H1 (cell line): ENCODE measurements around the gene GPR39. TPM values are rescaled to one million over a fixed set of nuclear protein-coding genes. Genes with fewer than 3 reads are reported as not detected.

Source experiments
- CTCF ChIA-PET: fragments of 300-600 bp; sonication (Branson Sonifier 250); formaldehyde crosslinking; loops from one replicate; lab custom pipeline; 2021; ENCODE audit not compliant: partially characterized antibody; lab: Charles Lee
- POLR2A ChIA-PET: fragments of 300-600 bp; sonication (Branson Sonifier 250); formaldehyde crosslinking; loops from one replicate; lab custom pipeline; 2021; ENCODE audit warnings: inconsistent platforms; ENCODE audit not compliant: partially characterized antibody; lab: Charles Lee
- DNase-seq, 2 experiments: peaks; one replicate each; pipeline versions ENCODE4 v3.0.0 to v3.0.0-alpha.2; 2010 to 2022; ENCODE audit warnings: low spot score in 2 of 2, low read depth in 1 of 2, mixed read lengths in 1 of 2
- FAIRE-seq: peaks from 2 replicates; lab custom pipeline; 2011; peaks lifted over from hg19 to GRCh38; lab: Jason Lieb, UNC
- H2AFZ ChIP-seq: 2 replicates; pipeline ENCODE4 v1.8.1; 2012; ENCODE audit warnings: low read length, inconsistent platforms
- H2AK5ac ChIP-seq: 2 replicates; pipeline ENCODE4 v1.6.1; 2013; ENCODE audit warnings: low read depth, low read length
- H2BK120ac ChIP-seq: replicated peaks from 2 replicates; pipeline ENCODE3; 2013; ENCODE audit warnings: low read depth, low read length, inconsistent platforms
- H2BK12ac ChIP-seq: 2 replicates; pipeline ENCODE4 v1.6.1; 2013; ENCODE audit warnings: low read depth, low read length
- H2BK15ac ChIP-seq: 2 replicates; pipeline ENCODE4 v1.6.1; 2013; ENCODE audit warnings: low read length
- H2BK20ac ChIP-seq: 2 replicates; pipeline ENCODE4 v1.6.1; 2013; ENCODE audit warnings: low read length
- H2BK5ac ChIP-seq: 2 replicates; pipeline ENCODE4 v1.6.1; 2013; ENCODE audit warnings: low read depth, low read length
- H3K14ac ChIP-seq: 2 replicates; pipeline ENCODE4 v1.6.1; 2013; ENCODE audit warnings: inconsistent platforms; ENCODE audit not compliant: insufficient read length
- H3K18ac ChIP-seq: 2 replicates; pipeline ENCODE4 v1.6.1; 2013; ENCODE audit warnings: low read length; ENCODE audit errors: extremely low read depth
- H3K23ac ChIP-seq: 2 replicates; pipeline ENCODE4 v1.6.1; 2013; ENCODE audit warnings: inconsistent platforms; ENCODE audit not compliant: insufficient read length
- H3K23me2 ChIP-seq: 2 replicates; pipeline ENCODE4 v1.6.1; 2013; ENCODE audit warnings: low read depth, low read length
- H3K27ac ChIP-seq: 2 replicates; pipeline ENCODE4 v1.6.1; 2011; ENCODE audit warnings: low read depth, low read length, inconsistent platforms
- H3K27me3 ChIP-seq, 4 experiments: replicated peaks in 1 of 4; 1 replicate in 1 of 4; 2 replicates in 3 of 4; pipeline versions ENCODE4 v1.6.1 to v1.8.1; 2011 to 2013; ENCODE audit warnings: low read length in 3 of 4, mild to moderate bottlenecking in 3 of 4, inconsistent platforms in 2 of 4, mixed read lengths in 2 of 4, moderate library complexity in 1 of 4; ENCODE audit not compliant: control insufficient read depth in 3 of 4, insufficient read depth in 3 of 4; ENCODE audit errors: extremely low read depth in 1 of 4
- H3K36me3 ChIP-seq, 4 experiments: 2 replicates each; pipeline versions ENCODE4 v1.6.1 to v1.8.1; 2011 to 2013; ENCODE audit warnings: mild to moderate bottlenecking in 4 of 4, low read length in 3 of 4, moderate library complexity in 2 of 4, control low read depth in 1 of 4, inconsistent platforms in 1 of 4; ENCODE audit not compliant: insufficient read depth in 4 of 4, control insufficient read depth in 2 of 4
- H3K4ac ChIP-seq: replicated peaks from 2 replicates; pipeline ENCODE3; 2013; ENCODE audit warnings: low read length, low read depth, mixed read lengths, inconsistent platforms; ENCODE audit not compliant: insufficient read length
- H3K4me1 ChIP-seq, 4 experiments: replicated peaks in 1 of 4; 1 replicate in 1 of 4; 2 replicates in 3 of 4; pipeline versions ENCODE4 v1.6.1 to v1.8.1; 2011 to 2013; ENCODE audit warnings: low read length in 3 of 4, inconsistent platforms in 2 of 4, mixed read lengths in 1 of 4; ENCODE audit not compliant: insufficient read depth in 4 of 4, control insufficient read depth in 3 of 4
- H3K4me2 ChIP-seq, 2 experiments: 2 replicates each; pipeline versions ENCODE4 v1.6.1 to v1.8.1; 2011 to 2013; ENCODE audit warnings: low read depth in 2 of 2, low read length in 2 of 2, control low read depth in 1 of 2, inconsistent platforms in 1 of 2, mild to moderate bottlenecking in 1 of 2; ENCODE audit not compliant: insufficient read depth in 1 of 2
- H3K4me3 ChIP-seq, 4 experiments: fragments of 200-600, 300-600 bp in 1 of 4; sonication (generic), shearing (Covaris generic), sonication (Bioruptor Twin) in 1 of 4; 2 replicates each; pipeline versions ENCODE4 v1.5.1 to v1.8.1; 2011 to 2016; ENCODE audit warnings: low read length in 4 of 4, low read depth in 3 of 4, control low read depth in 2 of 4, inconsistent platforms in 2 of 4, mild to moderate bottlenecking in 2 of 4, mixed read lengths in 1 of 4, moderate library complexity in 1 of 4; ENCODE audit not compliant: insufficient read depth in 2 of 4; ENCODE audit errors: extremely low read depth in 1 of 4
- H3K56ac ChIP-seq: replicated peaks from 2 replicates; pipeline ENCODE3; 2013; ENCODE audit warnings: low read depth, mild to moderate bottlenecking, mixed read lengths, low read length, inconsistent platforms; ENCODE audit not compliant: insufficient read length
- H3K79me1 ChIP-seq: 2 replicates; pipeline ENCODE4 v1.6.1; 2013; ENCODE audit warnings: low read depth, low read length, control low read depth
- H3K79me2 ChIP-seq, 2 experiments: 2 replicates each; pipeline versions ENCODE4 v1.6.1 to v1.8.1; 2012 to 2013; ENCODE audit warnings: low read length in 2 of 2, mild to moderate bottlenecking in 2 of 2, inconsistent platforms in 1 of 2; ENCODE audit not compliant: insufficient read depth in 2 of 2, control insufficient read depth in 1 of 2
- H3K9ac ChIP-seq, 4 experiments: replicated peaks in 1 of 4; 1 replicate in 1 of 4; 2 replicates in 3 of 4; pipeline versions ENCODE4 v1.6.1 to v1.8.1; 2011 to 2013; ENCODE audit warnings: low read depth in 3 of 4, low read length in 3 of 4, control low read depth in 2 of 4, mild to moderate bottlenecking in 2 of 4, moderate library complexity in 2 of 4, inconsistent platforms in 1 of 4; ENCODE audit errors: extremely low read depth in 1 of 4
- H3K9me3 ChIP-seq, 2 experiments: 2 replicates each; pipeline versions ENCODE4 v1.6.1 to v1.8.1; 2012 to 2013; ENCODE audit warnings: mild to moderate bottlenecking in 2 of 2, moderate library complexity in 2 of 2, control low read depth in 1 of 2, inconsistent platforms in 1 of 2, low read depth in 1 of 2, low read length in 1 of 2, mixed read lengths in 1 of 2; ENCODE audit not compliant: insufficient read depth in 2 of 2
- H4K20me1 ChIP-seq, 2 experiments: replicated peaks in 1 of 2; 2 replicates each; pipeline versions ENCODE3 to v1.8.1; 2011 to 2013; ENCODE audit warnings: inconsistent platforms in 2 of 2, low read length in 2 of 2, mild to moderate bottlenecking in 1 of 2; ENCODE audit not compliant: insufficient read depth in 2 of 2, control insufficient read depth in 1 of 2
- H4K5ac ChIP-seq: 2 replicates; pipeline ENCODE4 v1.6.1; 2013; ENCODE audit warnings: low read length, low read depth, mixed read lengths, inconsistent platforms; ENCODE audit not compliant: insufficient read length
- H4K8ac ChIP-seq: 2 replicates; pipeline ENCODE4 v1.8.0; 2013; ENCODE audit warnings: mild to moderate bottlenecking, moderate library complexity, low read length, inconsistent platforms; ENCODE audit not compliant: insufficient read depth; ENCODE audit errors: extremely low read depth
- H4K91ac ChIP-seq: replicated peaks from 2 replicates; pipeline ENCODE3; 2013; ENCODE audit warnings: low read length, mixed read lengths, inconsistent platforms; ENCODE audit not compliant: insufficient read length
- KDM5A ChIP-seq: fragments of 200-600 bp; IDR thresholded peaks from 2 replicates; pipeline ENCODE4 v1.7.1; 2012; ENCODE audit warnings: mild to moderate bottlenecking, low read length, inconsistent platforms, mixed read lengths
- TAF7 ChIP-seq: optimal IDR thresholded peaks from 2 replicates; pipeline ENCODE3; 2011; ENCODE audit warnings: low read depth, mild to moderate bottlenecking, inconsistent platforms, low read length, moderate library complexity, borderline replicate concordance
- WGBS, 2 experiments: shearing (Covaris generic) in 1 of 2; methylation state at CpG; one replicate each; pipeline versions ENCODE4 v1.1.6 to v1.1.7; 2013 to 2015; ENCODE audit warnings: low lambda C conversion rate in 2 of 2, mixed read lengths in 2 of 2, inconsistent platforms in 1 of 2, low coverage in 1 of 2, missing lambda C conversion rate in 1 of 2; ENCODE audit not compliant: insufficient replicate concordance in 2 of 2, insufficient coverage in 1 of 2, insufficient read length in 1 of 2; ENCODE audit errors: extremely low coverage in 1 of 2, missing lambda C conversion rate in 1 of 2; 5-methylcytosine and 5-hydroxymethylcytosine counted together
- polyA plus RNA-seq, 7 experiments: library from polyadenylated mRNA; depleted of rRNA in 3 of 7; stranded (reverse) in 5 of 7; unstranded in 2 of 7; fragments of >200 nt in 5 of 7; fragments of 200-250 nt in 2 of 7; gene quantifications; 1 replicate in 5 of 7; 2 replicates in 1 of 7; 4 replicates in 1 of 7; pipeline versions ENCODE4 v1.2.1 to v1.2.3, GENCODE V29; 2011 to 2013; ENCODE audit warnings: missing spikeins in 2 of 7, mixed read lengths in 2 of 7
- total RNA-seq: library from RNA; stranded (reverse); fragmentation: NEBNext Ultra II Directional; extraction: Animal tissue kit (Norgen Biotek cat#: 25700); gene quantifications from 2 replicates; pipeline ENCODE4 v1.2.1, GENCODE V29; 2021

The GPR39 gene
- total and polyA plus RNA-seq, 2 of the 8 experiments (the other 6 are each of a cell fraction or from before 2014, with no cell fraction given), result 0.63 to 2.7 TPM

GRCh38 chr2:132652474-132652873 is 235.9 kb downstream of the GPR39 start:
- ChIA-PET CTCF (interaction anchor here (0.7 to 3.8 kb wide), 9 partner anchors 8 to 519 kb away, joined by 3 to 11 read pairs (median 3); partner anchors contain the start of gene LYPD1), POLR2A (no interaction called here)
- TF ChIP-seq TAF7 (no peak), KDM5A (no peak)
- no peak overlapping the region for H2AK5ac ChIP-seq
- H3K4me2 ChIP-seq, result no peak overlapping the region
- H3K9ac ChIP-seq, result no peak overlapping the region
- H3K4ac ChIP-seq, result no peak overlapping the region
- H3K23me2 ChIP-seq, result no peaks in the 10 kb centered on the region
- no peak overlapping the region for H2BK20ac ChIP-seq
- H3K27me3 ChIP-seq, result no peaks in the 10 kb centered on the region
- 82% methylated on average over 8 of the region's 8 CpGs; no CpG with 5 or more reads in 1 of the 2 experiments for WGBS, 2 experiments
- no peak overlapping the region for H2BK120ac ChIP-seq
- no peak overlapping the region for H2AFZ ChIP-seq
- H2BK15ac ChIP-seq, result no peak overlapping the region
- no peak for DNase-seq
- H3K4me1 ChIP-seq, result peaks cover 0 to 3% (median 0%) of the 10 kb centered on the region in 4 experiments; a peak in 1 of 7 replicates
- no peak overlapping the region for H4K91ac ChIP-seq
- no peak overlapping the region for H3K27ac ChIP-seq
- H4K20me1 ChIP-seq, result no peaks in the 10 kb centered on the region
- no peak overlapping the region for H4K8ac ChIP-seq
- H2BK12ac ChIP-seq, result no peak overlapping the region
- no peak overlapping the region for H2BK5ac ChIP-seq
- no peak overlapping the region for H3K4me3 ChIP-seq
- H3K56ac ChIP-seq, result no peak overlapping the region
- no peaks in the 10 kb centered on the region for H3K36me3 ChIP-seq
- H3K18ac ChIP-seq, result no peak overlapping the region
- FAIRE-seq, result no peak
- H3K23ac ChIP-seq, result no peak overlapping the region
- no peak overlapping the region for H3K14ac ChIP-seq
- no peaks in the 10 kb centered on the region for H3K79me1 ChIP-seq
- H4K5ac ChIP-seq, result no peak overlapping the region
- H3K79me2 ChIP-seq, result no peaks in the 10 kb centered on the region
- H3K9me3 ChIP-seq, result no peaks in the 10 kb centered on the region
